Rectal smooth muscle tissue (tissue), 1 donor: ENCODE measurements around the gene FRMD4B.
A peak's percentile ranks its signal among the peaks of the same experiment; 100 is the strongest.

Experiments used
- H3K27ac ChIP-seq: one replicate; pipeline ENCODE4 v1.7.0; 2013; ENCODE audit warnings: low read depth, low read length, inconsistent platforms
- H3K27me3 ChIP-seq: one replicate; pipeline ENCODE4 v1.7.0; 2013; ENCODE audit warnings: low read length; ENCODE audit not compliant: control insufficient read depth, insufficient read depth
- H3K36me3 ChIP-seq: one replicate; pipeline ENCODE4 v1.7.0; 2013; ENCODE audit warnings: low read length; ENCODE audit not compliant: control insufficient read depth, insufficient read depth
- H3K4me1 ChIP-seq: one replicate; pipeline ENCODE4 v1.7.0; 2013; ENCODE audit warnings: low read length; ENCODE audit not compliant: control insufficient read depth, insufficient read depth
- H3K4me3 ChIP-seq: one replicate; pipeline ENCODE4 v1.7.0; 2013; ENCODE audit warnings: low read length
- H3K9ac ChIP-seq: one replicate; pipeline ENCODE4 v1.7.0; 2013; ENCODE audit warnings: low read length

FRMD4B gene

DNA sequence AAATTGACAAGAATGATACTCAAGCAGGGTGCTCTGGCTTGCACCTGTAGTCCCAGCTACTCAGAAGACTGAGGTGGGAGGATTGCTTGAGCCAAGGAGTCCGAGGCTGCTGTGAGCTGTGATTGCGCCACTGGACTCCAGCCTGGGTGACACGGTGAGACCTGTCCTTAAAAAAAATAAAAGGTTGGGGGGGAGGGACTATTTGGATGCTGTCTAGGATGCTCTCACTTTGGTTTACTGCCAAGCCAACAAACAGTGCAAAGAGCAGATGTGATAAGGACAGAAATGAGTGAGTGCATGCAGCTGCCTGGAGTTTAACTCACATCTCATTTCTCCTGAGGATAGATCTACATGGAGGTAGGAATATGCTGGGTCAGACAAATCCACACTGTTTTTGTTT, 130.0 kb downstream of the FRMD4B start:
- Histone ChIP-seq H3K9ac (no peak overlapping the region), H3K36me3 (no peaks in the 10 kb centered on the region), H3K4me1 (no peaks in the 10 kb centered on the region), H3K27ac (no peak overlapping the region), H3K4me3 (no peak overlapping the region), H3K27me3 (no peaks in the 10 kb centered on the region)

GRCh38 chr3:69254351-69254750, 131.5 kb downstream of the FRMD4B start:
- Histone ChIP-seq H3K9ac (no peak overlapping the region), H3K4me1 (no peaks in the 10 kb centered on the region), H3K27me3 (no peaks in the 10 kb centered on the region), H3K4me3 (no peak overlapping the region), H3K36me3 (no peaks in the 10 kb centered on the region), H3K27ac (no peak overlapping the region)

DNA sequence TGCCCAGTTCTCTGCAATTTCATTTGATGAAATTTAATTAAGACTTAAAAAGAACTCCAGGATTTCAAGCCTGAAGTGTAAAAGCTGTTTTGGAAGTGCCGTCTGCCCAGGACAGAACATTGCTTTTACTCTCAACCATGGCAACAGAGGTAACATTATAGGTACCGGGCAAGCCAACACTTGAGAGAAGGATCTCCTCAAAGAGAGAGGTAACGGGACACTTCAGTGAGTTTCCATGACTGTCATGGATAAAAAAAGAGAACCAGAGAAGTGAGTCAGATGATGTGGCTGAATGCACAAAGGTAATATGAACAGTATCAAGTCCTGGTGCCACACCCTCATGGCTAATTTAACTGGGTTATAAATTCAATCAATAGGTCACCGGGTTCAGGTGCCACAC, 133.3 kb downstream of the FRMD4B start:
- H3K4me1 ChIP-seq: no peaks in the 10 kb centered on the region
- no peak overlapping the region for H3K9ac ChIP-seq
- H3K36me3 ChIP-seq: no peaks in the 10 kb centered on the region
- H3K4me3 ChIP-seq: no peak overlapping the region
- no peak overlapping the region for H3K27ac ChIP-seq
- no peaks in the 10 kb centered on the region for H3K27me3 ChIP-seq

DNA sequence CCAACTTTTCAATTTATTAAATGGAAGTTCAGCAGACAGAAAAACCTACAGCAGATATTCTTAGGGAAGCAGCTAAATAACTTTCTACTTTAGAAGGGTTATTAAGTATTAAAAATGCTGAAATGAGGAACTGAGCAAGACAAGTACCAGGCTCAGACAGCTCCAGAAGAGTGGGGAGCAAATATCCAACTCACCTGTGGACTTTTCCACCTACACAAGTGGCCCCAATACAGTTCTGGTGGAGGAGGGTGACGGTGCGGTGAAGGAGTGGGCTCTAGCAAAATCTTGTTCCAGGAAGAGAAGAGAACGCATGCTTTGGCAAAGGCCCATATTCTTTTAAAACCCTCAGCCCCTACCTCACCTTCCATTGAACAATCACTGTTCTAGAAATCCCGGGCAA, 133.7 kb downstream of the FRMD4B start:
- H3K4me1 ChIP-seq: no peaks in the 10 kb centered on the region
- H3K27ac ChIP-seq: no peak overlapping the region
- no peak overlapping the region for H3K9ac ChIP-seq
- H3K27me3 ChIP-seq: no peaks in the 10 kb centered on the region
- H3K36me3 ChIP-seq: no peaks in the 10 kb centered on the region
- no peak overlapping the region for H3K4me3 ChIP-seq

GRCh38 chr3:69251078-69251805, 134.6 kb downstream of the FRMD4B start:
- no peak overlapping the region for H3K27ac ChIP-seq

GRCh38 chr3:69250014-69250413, 135.9 kb downstream of the FRMD4B start:
- H3K4me3 ChIP-seq: peak overlapping the region; percentile 57
- no peak overlapping the region for H3K9ac ChIP-seq
- no peaks in the 10 kb centered on the region for H3K36me3 ChIP-seq
- H3K27ac ChIP-seq: no peak overlapping the region
- no peaks in the 10 kb centered on the region for H3K27me3 ChIP-seq
- no peaks in the 10 kb centered on the region for H3K4me1 ChIP-seq

More at GRCh38 chr3:69251078-69251805, 134.6 kb downstream of the FRMD4B start:
- H3K9ac ChIP-seq: no peak overlapping the region
- H3K4me3 ChIP-seq: no peak overlapping the region
- H3K4me1 ChIP-seq: no peaks in the 10 kb centered on the region
- no peaks in the 10 kb centered on the region for H3K36me3 ChIP-seq
- no peaks in the 10 kb centered on the region for H3K27me3 ChIP-seq

DNA sequence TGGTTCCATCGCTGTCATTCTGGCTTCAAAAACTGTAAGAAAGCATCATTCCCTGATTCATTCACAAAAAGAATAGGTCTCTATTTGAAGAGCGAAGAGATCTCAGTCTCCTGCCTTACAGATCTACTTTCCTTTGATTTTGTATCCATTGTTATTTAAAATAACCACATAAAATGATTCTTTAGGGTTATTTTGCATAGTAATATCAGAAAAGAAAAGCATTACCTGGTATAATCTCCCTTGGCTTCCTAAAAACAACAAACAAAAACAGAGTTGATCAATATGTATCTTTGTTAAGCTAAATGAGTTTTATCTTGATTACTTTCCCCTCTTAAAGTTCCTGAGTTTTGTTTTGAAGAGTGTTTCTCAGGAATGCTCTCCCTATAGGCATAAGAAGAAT, 136.9 kb downstream of the FRMD4B start:
- Histone ChIP-seq H3K27ac (no peak overlapping the region), H3K4me3 (no peak overlapping the region), H3K27me3 (no peaks in the 10 kb centered on the region)

GRCh38 chr3:69248436-69248835, 137.5 kb downstream of the FRMD4B start:
- no peaks in the 10 kb centered on the region for H3K36me3 ChIP-seq
- no peaks in the 10 kb centered on the region for H3K27me3 ChIP-seq
- no peak overlapping the region for H3K9ac ChIP-seq
- H3K27ac ChIP-seq: no peak overlapping the region
- H3K4me1 ChIP-seq: no peaks in the 10 kb centered on the region
- no peak overlapping the region for H3K4me3 ChIP-seq

More for the DNA sequence above, 136.9 kb downstream of the FRMD4B start:
- H3K4me1 ChIP-seq: no peaks in the 10 kb centered on the region
- H3K9ac ChIP-seq: no peak overlapping the region
- no peaks in the 10 kb centered on the region for H3K36me3 ChIP-seq

DNA sequence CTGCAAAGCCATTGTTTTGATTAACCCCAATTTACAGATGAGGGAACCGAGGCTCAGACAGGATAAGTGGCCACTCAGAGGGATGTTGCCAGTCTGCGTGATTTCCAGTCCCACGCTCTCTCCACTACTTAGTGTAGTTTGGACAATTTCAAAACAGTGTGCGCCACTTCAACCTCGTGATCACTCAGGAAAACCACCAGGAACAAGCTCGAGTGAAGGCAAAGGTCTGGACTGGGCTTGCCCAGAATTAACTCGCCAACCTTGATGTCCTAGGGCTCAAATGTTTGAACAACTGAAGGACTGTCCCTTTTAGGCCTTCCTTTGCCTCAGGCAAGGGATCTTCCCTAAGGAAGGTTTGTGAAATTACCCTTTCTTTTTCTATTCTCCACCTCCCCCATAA, 139.3 kb downstream of the FRMD4B start:
- Histone ChIP-seq H3K36me3 (no peaks in the 10 kb centered on the region), H3K4me3 (no peak overlapping the region), H3K4me1 (no peaks in the 10 kb centered on the region), H3K27me3 (no peaks in the 10 kb centered on the region), H3K9ac (no peak overlapping the region), H3K27ac (no peak overlapping the region)

DNA sequence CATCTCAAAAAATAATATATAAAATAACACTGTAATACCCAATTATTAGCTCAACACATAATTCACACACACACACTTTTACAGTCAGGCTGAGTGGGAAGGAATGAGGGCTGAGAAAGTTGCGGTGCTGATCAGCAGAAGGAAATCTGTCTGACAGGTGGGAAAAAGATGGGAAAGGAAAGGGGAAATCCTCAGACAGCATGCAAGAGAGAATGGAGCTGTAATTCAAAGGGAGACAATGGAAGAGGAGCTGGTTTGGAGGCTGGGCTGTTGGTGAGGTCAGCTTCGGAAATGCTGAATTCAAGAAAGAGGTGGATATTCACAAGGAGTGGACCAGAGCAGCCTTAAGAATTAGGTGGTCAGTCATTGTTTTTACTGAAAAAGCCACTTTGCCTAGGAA, 141.8 kb downstream of the FRMD4B start:
- Histone ChIP-seq H3K4me3 (no peak overlapping the region), H3K4me1 (no peaks in the 10 kb centered on the region), H3K27ac (no peak overlapping the region), H3K9ac (no peak overlapping the region), H3K27me3 (no peaks in the 10 kb centered on the region), H3K36me3 (no peaks in the 10 kb centered on the region)

- H3K36me3 ChIP-seq: no peaks in the 10 kb centered on the region
- H3K27ac ChIP-seq: no peak overlapping the region
- no peaks in the 10 kb centered on the region for H3K4me1 ChIP-seq
- no peaks in the 10 kb centered on the region for H3K27me3 ChIP-seq
- no peak overlapping the region for H3K4me3 ChIP-seq
- H3K9ac ChIP-seq: no peak overlapping the region
These were observed 144.1 kb downstream of the FRMD4B start for GRCh38 chr3:69241769-69242168.

GRCh38 chr3:69240651-69241568, 145.0 kb downstream of the FRMD4B start:
- Histone ChIP-seq H3K4me1 (no peaks in the 10 kb centered on the region), H3K27me3 (no peaks in the 10 kb centered on the region), H3K36me3 (no peaks in the 10 kb centered on the region), H3K9ac (no peak overlapping the region), H3K4me3 (no peak overlapping the region), H3K27ac (no peak overlapping the region)
